KMS-11 (cell line): Measurements from ENCODE around the gene PDE4D.

Source experiments
- H2AFZ ChIP-seq: fragments of 200-600 bp; sonication (generic); 2 replicates; pipeline ENCODE4 v1.6.1; 2016; ENCODE audit warnings: antibody characterized with exemption, mixed run types, low read depth
- H3K27ac ChIP-seq: fragments of 200-600 bp; sonication (generic); 2 replicates; pipeline ENCODE4 v1.6.1; 2016; ENCODE audit warnings: mild to moderate bottlenecking, mixed run types
- H3K27me3 ChIP-seq: fragments of 200-600 bp; sonication (generic); 2 replicates; pipeline ENCODE4 v1.6.1; 2017; ENCODE audit warnings: mild to moderate bottlenecking, low read depth, mixed run types, moderate library complexity; ENCODE audit not compliant: insufficient read depth
- H3K36me3 ChIP-seq: fragments of 200-600 bp; sonication (generic); 2 replicates; pipeline ENCODE4 v1.6.1; 2017; ENCODE audit warnings: mild to moderate bottlenecking, mixed run types; ENCODE audit not compliant: insufficient read depth
- H3K4me1 ChIP-seq: fragments of 200-600 bp; sonication (generic); 2 replicates; pipeline ENCODE4 v1.6.1; 2016; ENCODE audit warnings: mild to moderate bottlenecking, low read depth, mixed run types; ENCODE audit not compliant: poor library complexity, severe bottlenecking
- H3K4me2 ChIP-seq: fragments of 200-600 bp; sonication (generic); 2 replicates; pipeline ENCODE4 v1.7.0; 2016; ENCODE audit warnings: mild to moderate bottlenecking, mixed run types
- H3K4me3 ChIP-seq: fragments of 200-600 bp; sonication (generic); IDR thresholded peaks from 2 replicates; pipeline ENCODE4 v1.6.1; 2017; ENCODE audit warnings: low read depth, low read length, mixed read lengths; ENCODE audit not compliant: insufficient read depth
- H3K79me2 ChIP-seq: fragments of 200-600 bp; sonication (generic); 2 replicates; pipeline ENCODE4 v1.6.1; 2016; ENCODE audit warnings: low read depth, mixed run types; ENCODE audit not compliant: insufficient read depth
- H3K9ac ChIP-seq: fragments of 200-600 bp; sonication (generic); 2 replicates; pipeline ENCODE4 v1.6.1; 2016; ENCODE audit warnings: mild to moderate bottlenecking, mixed run types
- H4K20me1 ChIP-seq: fragments of 200-600 bp; sonication (generic); 2 replicates; pipeline ENCODE4 v1.6.1; 2016; ENCODE audit warnings: mild to moderate bottlenecking, mixed run types; ENCODE audit not compliant: insufficient read depth
- TF ChIP-seq, protein P1 (sequence below): fragments of 200-600 bp; sonication (generic); conservative IDR thresholded peaks from 2 replicates; pipeline ENCODE4 v1.6.1; 2017; ENCODE audit warnings: low read depth, mild to moderate bottlenecking, antibody characterized with exemption, low read length, moderate library complexity, mixed read lengths

Gene PDE4D

DNA sequence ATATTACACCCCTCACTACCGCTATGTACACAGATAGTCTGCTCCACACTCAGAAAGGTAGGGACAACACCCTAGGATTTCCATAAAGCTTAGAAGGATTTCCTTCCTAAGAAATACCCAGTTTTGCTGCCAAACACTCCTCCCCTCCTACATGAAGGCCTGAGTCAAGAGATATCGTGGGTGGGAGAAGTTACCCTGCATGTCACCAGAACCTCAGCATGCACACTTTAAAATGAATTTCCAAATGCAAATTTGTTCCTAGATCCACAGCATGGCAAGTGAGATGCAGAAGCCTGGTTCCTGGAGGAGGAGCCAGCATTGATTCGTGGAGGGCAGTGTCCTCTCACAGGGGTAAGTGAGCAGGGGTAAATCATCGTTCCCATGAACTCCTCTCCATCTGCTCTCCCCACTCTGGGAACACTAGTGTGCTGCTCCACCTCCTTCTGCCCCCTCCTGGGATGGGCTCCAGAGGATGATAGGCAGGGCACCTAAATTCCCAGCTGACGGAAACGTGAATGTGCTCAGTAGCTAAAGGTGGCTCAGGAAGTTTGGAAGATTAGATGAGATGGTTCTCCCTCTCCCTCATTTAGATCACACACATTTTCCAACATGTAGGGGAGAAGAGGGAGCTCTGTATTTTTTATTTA lies 76.7 kb downstream of the PDE4D start:
- no peaks in the 10 kb centered on the region for H3K36me3 ChIP-seq
- H3K4me3 ChIP-seq: no peak overlapping the region
- H3K4me2 ChIP-seq: no peak overlapping the region
- no peaks in the 10 kb centered on the region for H3K27me3 ChIP-seq
- no peaks in the 10 kb centered on the region for H3K4me1 ChIP-seq
- H2AFZ ChIP-seq: no peak overlapping the region
- no peak overlapping the region for H3K9ac ChIP-seq
- H3K27ac ChIP-seq: no peak overlapping the region
- TF ChIP-seq, protein P1, sequence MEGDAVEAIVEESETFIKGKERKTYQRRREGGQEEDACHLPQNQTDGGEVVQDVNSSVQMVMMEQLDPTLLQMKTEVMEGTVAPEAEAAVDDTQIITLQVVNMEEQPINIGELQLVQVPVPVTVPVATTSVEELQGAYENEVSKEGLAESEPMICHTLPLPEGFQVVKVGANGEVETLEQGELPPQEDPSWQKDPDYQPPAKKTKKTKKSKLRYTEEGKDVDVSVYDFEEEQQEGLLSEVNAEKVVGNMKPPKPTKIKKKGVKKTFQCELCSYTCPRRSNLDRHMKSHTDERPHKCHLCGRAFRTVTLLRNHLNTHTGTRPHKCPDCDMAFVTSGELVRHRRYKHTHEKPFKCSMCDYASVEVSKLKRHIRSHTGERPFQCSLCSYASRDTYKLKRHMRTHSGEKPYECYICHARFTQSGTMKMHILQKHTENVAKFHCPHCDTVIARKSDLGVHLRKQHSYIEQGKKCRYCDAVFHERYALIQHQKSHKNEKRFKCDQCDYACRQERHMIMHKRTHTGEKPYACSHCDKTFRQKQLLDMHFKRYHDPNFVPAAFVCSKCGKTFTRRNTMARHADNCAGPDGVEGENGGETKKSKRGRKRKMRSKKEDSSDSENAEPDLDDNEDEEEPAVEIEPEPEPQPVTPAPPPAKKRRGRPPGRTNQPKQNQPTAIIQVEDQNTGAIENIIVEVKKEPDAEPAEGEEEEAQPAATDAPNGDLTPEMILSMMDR: no peak
- no peaks in the 10 kb centered on the region for H4K20me1 ChIP-seq
- H3K79me2 ChIP-seq: no peaks in the 10 kb centered on the region

DNA sequence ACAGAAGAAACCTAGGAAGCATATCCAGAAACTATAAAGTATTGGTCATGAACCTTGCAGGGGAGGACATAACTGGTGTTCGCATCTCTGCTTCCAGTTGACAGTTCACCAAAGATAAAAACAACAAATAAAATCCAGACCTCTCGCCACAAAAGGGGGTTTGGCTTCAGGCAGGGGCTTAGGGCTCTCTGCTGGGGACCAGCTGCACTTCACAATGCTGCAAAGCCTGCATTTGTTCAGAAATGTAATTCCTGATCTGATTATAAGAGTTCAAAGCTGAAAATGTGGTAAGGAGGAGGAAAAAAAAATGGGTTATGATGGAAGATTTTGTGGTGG lies 79.0 kb downstream of the PDE4D start:
- no peak overlapping the region for H3K9ac ChIP-seq
- H3K79me2 ChIP-seq: no peaks in the 10 kb centered on the region
- no peak overlapping the region for H2AFZ ChIP-seq
- no peaks in the 10 kb centered on the region for H3K27me3 ChIP-seq
- H3K4me2 ChIP-seq: no peak overlapping the region
- no peak overlapping the region for H3K27ac ChIP-seq
- no peaks in the 10 kb centered on the region for H4K20me1 ChIP-seq
- TF ChIP-seq, protein P1: no peak
- H3K4me3 ChIP-seq: no peak overlapping the region
- H3K4me1 ChIP-seq: peaks cover 7% of the 10 kb centered on the region
- H3K36me3 ChIP-seq: no peaks in the 10 kb centered on the region

DNA sequence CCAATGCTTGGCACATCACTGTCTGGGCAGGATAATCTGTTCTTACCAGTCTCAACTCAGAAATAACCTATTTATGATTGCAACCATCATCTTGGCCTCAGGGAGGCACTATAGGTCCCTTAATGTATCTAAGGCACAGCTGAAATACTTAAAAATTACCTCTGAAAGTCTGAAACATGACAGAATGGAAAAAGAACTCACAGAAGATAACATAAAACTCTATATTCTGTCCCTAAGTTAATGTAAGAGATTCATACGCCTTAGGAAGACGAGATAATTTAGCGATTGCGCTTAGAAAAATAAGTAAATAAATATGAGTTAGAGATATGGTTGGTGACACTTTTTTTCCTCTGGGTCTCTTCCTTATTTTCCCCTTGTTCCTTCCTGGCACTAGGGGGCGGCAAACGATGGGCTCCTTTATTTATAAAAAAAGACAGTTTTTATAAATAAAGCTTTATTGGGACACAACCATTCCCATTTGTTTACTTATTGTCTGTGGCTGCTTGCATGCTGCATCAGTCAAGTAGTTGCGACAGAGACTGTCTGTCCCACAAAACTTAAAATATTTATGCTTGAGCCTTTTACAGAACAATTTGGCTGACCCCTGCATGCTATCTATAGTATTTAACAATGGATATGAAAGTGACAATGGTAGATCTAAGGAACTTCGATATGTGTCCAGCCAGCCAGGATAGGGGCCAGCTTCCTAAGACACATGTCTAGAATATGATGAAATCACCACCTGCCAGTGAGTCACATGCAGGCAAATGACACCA lies 79.6 kb downstream of the PDE4D start:
- H3K79me2 ChIP-seq: no peaks in the 10 kb centered on the region
- H3K36me3 ChIP-seq: no peaks in the 10 kb centered on the region
- H4K20me1 ChIP-seq: no peaks in the 10 kb centered on the region
- TF ChIP-seq, protein P1: peak; percentile 89
- no peak overlapping the region for H3K4me3 ChIP-seq
- H2AFZ ChIP-seq: no peak overlapping the region
- no peak overlapping the region for H3K9ac ChIP-seq
- H3K27ac ChIP-seq: no peak overlapping the region
- peaks cover 7% of the 10 kb centered on the region for H3K4me1 ChIP-seq
- H3K4me2 ChIP-seq: no peak overlapping the region
- no peaks in the 10 kb centered on the region for H3K27me3 ChIP-seq

DNA sequence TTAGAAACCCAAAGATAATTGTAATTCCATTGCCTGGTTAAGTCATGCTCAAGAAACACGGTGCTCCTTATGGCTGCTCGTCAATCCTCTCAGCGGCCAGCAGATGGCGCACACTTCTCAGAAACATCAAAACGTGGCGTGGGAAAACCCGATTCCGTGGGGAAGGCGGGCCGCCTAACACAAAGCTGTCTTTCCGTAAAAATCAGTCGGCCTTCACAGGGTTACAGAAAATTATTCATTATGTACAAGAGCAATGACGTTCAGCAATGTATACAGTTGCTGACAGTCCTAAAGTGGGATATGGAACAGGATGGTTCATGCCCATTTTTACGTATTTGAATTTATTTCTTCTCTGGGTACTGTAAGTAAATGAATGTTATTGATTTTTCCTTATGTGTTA lies 83.5 kb downstream of the PDE4D start:
- Histone ChIP-seq H3K27ac (no peak overlapping the region), H3K9ac (no peak overlapping the region), H3K4me1 (peaks cover 7% of the 10 kb centered on the region), H3K79me2 (no peaks in the 10 kb centered on the region), H2AFZ (peak overlapping the region; percentile 58; the same call in 1 of the 2 replicates), H3K27me3 (no peaks in the 10 kb centered on the region), H3K36me3 (no peaks in the 10 kb centered on the region), H3K4me2 (peak overlapping the region; percentile 78), H4K20me1 (no peaks in the 10 kb centered on the region), H3K4me3 (no peak overlapping the region)
- TF ChIP-seq, protein P1: peak; percentile 99
